NCI-H69 (cell line): ENCODE data around the gene FAM131C.
A peak's percentile ranks its signal among the peaks of the same experiment; 100 is the strongest.
"Not testable (repeated sequence)": the region's sequence is repeated elsewhere in the genome, so short reads cannot be mapped to it uniquely, and the experiment has no call there.

Experiments
- DNase-seq: peaks from one replicate; lab custom pipeline; 2025; lab: John Stamatoyannopoulos, UW

The FAM131C gene

DNA sequence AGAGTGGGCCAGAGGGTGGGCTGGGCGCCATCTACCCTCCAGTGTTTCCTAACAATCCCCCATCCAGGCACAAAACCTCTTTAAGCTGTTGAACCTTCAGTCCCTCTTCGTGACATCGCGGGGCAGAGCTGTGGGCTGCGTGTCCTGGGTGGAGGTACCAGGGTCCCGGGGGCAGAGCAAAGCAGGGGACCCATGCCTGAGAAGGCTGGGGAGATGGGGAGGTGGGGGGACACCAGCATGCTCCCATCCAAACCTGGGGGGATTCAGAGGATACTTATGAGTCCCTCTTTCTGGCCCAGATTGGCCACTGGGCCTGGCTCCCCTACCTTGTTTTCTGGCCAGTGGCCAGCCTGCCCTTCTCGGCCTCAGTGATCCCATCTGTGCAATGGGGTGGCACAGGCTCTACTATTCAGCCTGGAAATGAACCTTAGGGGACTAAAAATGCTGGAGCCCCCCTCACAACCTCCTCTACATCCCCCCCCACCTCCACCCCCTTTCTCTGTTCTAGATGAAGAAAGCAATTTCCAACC lies 40.3 kb downstream of the FAM131C start:
- not testable (repeated sequence) for DNase-seq

DNA sequence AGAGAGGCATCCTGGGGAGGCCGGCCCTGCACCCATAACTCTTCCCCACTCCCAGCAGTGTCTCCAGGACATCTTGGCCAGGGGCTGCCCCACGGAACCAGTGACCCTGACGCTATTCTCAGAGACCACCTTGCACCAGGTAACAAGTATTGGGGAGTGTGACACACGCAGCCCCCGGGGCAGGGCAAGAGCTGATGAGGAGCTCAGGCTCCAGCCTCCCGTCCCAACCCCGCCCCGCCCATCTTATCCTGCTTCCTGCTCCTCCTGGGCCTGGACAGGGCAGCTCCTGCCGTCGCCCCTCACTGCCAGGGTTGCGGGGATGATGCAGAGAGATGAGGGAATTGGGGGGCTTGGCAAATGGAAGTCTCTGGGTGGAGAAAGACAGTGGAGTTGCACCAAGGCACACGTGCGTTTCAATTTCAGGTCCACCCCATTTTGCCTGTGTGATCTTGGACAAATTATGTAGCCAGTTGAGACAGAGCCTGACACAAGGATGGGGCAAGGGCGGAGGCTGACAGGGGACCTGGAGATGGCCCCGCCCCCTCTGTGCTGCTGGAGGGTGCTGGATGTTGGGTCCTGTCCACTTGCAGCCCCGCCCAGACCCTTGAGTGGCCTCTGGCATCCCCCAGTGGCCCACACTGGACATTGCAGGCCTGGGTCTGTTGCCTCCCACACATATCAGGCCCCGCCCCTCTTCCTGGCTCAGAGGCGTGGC lies 40.9 kb downstream of the FAM131C start:
- DNase-seq = peak; percentile 78

DNA sequence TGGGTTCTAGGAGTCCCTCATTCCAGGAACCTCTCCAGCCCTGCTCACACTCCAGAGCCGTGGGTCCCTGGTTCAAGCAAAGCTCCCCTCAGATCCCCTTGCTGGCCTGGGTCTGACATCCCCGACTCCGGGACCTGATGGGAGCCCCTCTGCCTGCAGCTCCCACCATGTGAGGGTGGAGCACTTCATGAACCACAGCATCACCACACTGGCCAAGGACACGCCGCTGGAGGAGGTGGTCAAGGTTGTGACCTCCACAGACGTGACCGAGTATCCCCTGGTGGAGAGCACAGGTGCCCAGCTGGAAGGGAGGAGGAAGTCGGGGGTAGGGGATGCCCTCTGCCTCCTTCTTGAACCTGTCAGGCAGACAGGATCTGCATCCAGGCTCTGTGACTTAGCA lies 41.9 kb downstream of the FAM131C start:
- DNase-seq = no peak

DNA sequence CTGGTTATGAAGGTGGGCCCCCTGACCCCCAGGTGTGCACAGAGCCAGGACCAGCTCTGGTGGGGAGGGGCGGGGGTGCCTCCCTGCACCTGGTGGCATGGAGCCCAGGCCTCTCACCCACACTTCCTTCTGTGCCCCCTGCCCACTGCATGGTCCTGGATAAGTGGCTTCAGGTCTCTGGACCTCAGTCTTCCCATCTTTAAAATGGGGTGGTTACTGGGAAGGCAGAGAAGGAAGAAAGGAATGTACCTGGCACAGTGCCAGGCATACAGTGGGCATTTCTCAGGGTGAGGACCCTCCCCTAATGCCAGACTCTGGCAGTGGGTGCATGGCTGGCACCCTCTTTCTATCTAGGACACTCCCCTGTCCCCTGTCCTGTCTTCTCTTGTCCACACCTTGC lies 44.2 kb downstream of the FAM131C start:
- no peak for DNase-seq

DNA sequence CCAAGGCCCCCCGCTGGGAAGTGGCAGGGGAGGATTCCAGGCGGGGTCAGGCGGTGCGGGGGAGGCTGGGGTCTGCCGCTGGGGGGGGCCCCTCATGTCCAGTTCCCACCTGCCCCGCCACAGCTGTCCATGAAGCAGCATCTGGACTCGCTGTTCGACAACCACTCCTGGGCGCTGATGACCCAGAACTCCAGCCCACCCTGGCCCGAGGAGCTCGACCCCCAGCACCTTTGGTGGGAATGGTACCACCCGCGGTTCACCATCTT lies 44.5 kb downstream of the FAM131C start:
- not testable (repeated sequence) for DNase-seq

DNA sequence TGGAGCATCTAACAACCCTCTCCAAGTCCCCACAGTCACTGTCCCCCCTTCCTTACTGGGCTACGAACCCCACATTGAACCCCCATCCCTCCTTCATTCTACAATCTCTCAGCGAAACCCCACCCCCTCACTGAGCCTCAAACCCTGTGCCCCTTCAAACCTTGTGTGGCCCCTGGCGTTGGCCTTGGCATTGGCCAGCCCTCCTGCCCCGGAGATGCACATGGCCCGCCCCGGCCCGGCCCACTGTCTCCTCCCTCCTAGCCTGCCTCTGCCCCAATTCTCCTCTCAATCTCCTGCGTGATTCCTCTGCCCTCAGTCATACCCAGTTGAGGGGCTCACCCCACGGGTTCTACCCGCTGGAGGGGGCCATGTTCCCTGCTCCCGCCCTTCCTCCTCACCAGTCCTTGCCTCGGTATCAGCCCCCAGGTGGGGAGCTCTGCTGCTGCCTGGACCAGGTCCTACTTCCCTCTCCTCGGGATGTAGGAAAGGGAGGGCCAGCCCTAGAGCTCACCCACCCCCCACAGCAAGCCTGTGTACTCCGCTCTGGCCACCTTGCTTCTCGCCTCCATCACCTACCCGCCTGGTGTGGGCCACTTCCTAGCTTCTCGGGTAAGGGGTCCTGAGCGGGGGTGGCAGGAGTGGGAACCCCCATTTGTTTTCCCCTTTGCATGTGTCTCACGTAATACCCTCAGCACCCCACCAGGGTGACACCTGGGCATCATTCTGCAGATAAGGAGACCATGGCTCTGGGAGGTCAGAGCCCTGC lies 45.0 kb downstream of the FAM131C start:
- DNase-seq = no peak

DNA sequence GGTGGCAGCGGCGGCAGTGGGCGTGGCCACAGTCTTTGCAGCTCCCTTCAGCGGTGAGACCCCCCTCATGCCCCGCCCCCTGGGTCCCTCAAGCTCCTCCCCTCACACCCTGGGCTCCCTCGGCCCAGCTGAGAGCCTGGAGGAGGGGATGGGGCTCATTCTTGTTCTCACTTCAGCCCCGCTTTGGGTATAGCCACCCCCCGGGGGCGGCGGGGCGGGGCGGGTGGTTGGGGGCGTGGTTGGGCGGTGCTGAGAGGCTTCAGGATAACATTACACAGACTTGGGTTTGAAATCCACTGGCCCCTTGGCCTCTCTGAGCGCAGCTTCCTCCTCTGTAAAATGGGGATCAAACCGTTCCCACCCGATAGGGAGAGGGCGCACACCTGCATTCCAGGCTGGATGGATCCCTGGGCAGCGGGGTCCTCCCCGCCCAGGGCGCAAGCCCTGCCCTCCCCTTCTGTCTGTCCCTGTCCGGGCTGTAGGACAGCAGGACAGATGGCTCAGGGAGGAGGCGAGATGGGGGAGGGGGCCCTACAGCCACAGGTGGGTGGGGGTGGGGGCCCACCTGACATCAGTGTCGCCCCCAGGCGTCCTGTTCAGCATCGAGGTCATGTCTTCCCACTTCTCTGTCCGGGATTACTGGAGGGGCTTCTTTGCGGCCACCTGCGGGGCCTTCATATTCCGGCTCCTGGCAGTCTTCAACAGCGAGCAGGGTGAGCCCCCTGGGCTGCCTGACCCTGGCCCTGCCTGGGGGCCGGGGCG lies 46.5 kb downstream of the FAM131C start:
- peak; percentile 56 for DNase-seq

DNA sequence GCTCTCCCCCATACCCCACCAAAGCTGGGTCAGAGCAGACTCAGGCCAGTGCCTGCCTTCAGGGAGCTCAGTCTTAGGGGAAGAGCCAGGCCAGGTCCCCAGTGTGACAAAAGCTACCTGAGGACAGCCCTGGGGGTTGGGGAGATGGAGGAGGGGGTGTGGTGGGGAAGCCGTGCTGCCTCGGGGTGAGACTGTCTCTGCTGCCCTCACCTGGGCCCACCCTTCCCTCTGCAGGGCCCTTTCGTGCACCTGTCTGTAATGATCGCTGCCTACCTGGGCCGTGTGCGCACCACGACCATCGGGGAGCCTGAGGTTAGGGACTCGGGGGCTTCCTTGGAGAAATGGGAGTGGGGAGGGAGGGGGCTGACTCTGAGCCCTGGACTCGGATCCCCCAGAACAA lies 47.1 kb downstream of the FAM131C start:
- DNase-seq = not testable (repeated sequence)

DNA sequence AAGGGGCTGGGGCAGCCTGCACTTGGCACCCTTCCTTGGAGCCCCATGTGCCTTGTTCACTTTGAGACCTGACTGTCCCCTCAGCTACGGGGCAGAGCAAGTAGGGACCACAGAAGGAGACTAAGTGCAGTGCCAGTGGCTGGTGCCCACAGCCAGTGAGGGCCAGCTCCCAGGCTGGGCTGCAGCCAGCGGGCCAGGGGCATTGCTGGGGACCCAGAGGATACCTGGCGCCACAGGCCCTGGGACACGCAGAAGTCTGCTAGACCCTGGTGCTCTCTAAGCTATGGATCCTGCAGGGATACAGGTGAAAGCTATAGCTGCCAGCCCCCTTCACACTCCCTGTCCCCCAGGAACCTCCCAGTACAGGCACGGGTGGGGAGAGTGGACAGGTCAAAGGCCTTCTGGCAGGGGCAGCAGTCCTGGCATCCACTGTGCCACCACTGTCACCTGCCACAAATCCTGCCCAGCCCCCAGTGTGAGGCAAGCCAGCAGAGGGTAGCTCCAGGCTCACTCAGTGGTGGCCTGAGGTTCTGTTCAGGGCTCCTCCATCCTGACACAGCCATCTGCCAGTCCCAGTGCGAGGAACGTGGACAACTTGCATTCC lies 50.3 kb downstream of the FAM131C start:
- no peak for DNase-seq

DNA sequence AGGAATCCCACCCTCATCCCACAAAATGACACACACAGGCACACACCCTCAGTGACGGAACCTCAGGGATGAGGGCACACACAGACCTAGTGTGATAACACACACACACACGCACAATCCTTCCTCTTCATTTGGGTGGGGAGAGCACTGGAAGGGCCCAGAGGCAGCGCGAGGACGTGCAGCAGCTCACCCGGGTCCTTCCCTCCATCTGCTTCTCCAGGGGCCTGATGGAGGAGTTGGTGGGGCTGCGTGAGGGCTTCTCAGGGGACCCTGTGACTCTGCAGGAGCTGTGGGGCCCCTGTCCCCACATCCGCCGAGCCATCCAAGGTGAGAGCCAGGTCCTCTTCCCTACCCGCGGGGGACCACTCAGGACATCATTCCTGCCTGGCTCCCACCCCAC lies 51.1 kb downstream of the FAM131C start:
- no peak for DNase-seq

DNA sequence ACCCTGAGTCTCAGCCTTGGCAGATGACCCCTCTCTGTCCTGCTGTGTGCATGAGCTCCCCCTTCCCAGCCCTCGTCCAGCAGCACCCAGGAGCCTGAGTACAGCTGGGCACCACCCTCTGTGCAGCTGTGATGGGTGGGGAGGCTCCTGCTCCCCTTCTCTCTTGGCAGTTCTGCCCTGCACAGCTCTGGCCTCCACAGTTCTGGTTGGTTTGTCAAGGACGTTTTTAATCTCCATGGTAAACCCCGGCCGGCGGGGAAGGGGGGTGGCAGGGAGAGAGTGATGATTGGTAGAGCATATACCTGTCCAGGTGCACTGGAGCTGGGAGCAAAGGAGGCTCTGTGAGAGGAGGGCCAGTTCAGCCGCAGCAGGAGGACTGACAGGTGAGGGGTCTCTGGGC lies 51.8 kb downstream of the FAM131C start, which contains the start of gene CLCNKA:
Gene CLCNKA (plus strand): TSS at position 356 of the 400 bp plus-strand sequence. CDS start 584 bp downstream, outside the sequence.
- no peak for DNase-seq

DNA sequence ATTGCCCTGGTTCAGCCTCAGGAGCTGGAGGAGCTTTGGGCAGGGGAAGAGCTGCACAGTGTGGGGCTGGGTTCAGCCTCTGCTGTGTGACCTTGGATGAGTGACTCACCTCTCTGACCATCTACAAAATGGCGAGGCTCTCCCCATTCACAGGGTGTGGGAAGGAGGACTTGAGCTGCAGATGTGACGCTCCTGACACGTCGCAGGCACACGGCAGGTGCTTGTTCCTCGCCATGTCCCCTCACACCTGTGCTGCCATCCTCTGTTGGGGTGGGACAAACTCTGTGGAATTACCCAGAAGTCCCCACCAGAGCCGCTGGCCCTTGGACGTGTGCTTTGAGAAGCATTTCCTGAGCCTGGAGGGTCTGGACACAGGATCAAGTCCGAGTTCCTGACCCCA lies 52.6 kb downstream of the FAM131C start:
- DNase-seq = not testable (repeated sequence)

DNA sequence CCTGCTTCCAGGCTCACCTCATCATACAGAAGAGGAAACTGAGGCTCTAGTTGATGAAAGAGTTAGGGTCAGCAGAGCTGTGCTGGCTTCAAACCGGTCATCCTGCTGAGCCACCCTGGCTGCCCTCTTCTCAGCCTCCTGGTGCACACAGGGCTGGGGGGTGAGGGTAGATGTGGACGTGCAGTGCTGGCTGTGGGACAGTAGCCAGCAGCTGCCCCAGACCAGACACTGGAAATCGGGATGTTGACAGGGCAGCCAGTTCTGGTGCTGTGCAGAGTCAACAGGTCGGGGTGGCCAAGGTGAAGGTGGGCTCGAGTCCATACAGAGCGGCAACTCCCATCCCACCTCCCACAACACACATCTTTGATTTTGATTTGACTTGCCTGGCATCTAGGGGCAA lies 53.1 kb downstream of the FAM131C start:
- no peak for DNase-seq

DNA sequence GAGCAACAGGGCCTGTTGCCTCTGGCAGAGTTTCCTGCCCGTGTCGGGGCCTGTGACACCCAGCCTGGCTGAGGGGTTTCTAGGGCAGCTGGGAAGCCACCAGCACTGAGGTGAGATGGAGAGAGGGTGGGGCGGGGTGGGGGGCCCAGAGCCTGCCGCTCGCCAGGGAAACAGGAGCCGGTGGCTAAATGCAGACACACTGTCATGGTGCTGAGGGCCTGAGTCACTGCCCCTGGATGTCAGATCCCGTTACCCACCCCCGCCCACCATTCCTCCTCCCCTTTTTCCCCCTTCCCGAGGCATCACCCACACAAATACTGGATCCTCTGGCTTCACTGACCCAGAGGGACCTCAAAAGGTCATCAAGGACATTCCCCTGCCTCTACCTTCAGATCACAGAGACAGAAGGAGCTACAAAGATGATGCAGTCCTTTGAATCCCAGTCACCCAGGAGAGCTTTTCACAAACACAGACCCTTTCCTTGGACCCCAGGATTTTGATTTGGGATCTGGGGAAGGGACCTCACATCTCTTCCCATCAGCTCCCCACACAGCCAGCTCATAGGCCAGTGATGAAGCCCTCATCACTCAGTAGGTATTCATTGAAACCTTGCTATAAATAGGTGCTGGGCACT lies 53.7 kb downstream of the FAM131C start:
- DNase-seq = no peak

DNA sequence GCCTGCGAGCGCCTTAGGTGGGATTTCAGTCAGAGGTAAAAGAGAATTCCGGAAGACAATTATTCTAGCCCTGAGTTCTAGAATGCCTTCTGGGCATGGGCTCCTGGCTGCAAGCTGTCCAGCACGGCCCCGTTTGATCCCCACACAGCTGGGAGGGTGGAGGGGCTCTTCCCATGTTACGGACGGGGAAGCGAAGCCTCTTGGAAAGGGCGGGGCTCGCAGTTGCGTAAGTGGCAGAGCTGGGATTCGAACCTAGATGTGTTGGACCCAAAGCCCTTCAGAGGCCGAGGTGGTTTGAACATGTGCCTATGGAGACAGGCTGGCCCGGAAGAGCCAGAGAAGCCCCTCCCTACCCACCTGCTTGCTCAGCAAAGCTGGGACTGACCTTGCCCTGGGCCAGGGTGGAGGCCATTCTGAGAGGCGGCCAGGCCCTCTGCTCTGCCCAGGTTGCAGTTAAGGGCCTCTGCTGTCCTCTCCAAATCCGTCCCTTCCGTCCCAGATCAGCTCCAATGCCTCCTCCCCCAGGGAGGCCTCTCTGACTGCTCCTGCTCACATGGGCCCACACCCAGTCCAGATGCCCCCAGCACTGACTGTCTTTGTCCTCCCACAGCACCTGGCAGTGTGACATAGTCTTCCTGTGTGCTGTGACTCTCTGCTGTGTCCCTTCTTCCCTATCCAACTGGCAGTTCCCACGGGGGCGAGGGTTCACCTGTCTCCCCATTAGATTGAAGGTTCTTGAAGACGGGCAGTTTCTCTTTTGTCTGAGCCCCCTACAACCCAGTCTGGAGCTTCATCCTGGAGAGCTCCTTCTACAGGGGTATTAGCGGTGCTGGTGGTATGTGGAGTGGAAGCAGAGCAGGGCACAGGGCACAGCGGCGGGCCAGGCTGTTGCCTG lies 54.5 kb downstream of the FAM131C start:
- DNase-seq = no peak

DNA sequence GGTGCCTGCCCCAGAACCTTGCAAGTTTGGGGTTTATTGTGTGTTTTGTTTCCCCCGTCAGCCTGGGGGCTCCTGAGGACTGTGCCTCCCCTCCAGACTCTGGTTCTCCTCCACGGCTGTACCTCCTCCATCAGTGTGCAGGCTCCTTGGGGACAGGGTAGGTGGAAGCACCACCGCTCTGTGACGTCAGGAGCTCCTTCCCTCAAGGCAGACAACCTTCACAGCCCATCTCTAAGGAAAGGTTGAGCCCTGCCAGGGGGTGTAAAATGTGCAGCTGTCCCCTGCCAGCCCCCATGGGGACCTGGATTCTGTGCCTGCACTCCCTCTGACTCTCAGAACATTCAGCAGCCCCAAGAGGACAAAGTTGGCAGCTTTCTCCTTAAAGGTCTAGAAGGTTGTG lies 55.1 kb downstream of the FAM131C start:
- no peak for DNase-seq

DNA sequence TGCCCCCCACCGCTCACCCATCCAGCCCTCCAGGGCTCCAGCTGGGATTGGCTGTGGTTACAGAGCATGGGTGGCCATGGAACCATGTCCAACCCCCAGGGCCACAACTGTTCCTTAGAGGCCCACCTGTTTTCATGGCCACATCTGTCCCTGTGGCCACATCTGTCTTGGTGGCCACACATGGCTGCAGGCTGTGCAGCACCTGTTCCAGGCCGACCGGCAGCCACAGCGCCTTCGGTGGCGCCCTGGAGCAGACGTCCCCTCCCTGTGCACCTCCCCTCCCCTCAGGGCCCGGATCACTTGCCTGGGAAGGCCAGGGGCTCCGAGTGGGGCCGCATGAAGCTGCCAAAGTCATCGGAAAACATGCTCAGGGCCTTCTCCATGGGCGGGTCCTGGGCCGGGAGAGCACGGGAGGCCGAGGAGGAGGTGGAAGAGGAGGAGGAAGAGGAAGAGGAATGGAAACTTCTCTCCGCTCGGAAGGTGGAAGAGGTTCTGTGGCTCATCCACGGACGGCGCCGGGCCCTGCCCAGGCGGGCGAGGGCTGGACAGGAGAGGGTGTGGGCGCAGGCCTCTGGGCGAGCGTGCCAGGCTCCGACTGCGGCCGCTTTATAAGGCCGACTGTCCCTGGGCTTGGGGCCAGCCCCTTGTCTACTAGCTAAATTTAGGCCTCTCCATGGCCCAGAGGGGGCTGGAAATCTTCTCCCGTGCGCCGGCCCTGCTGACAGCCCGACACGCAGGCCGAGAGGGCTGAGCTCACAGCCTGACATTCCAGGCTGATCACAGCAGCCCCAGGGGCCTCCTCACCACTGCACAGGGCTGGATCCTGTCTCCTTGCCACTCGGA lies 55.8 kb downstream of the FAM131C start, which contains the start of gene HSPB7:
Gene HSPB7 (minus strand): TSS at position 583 of the 843 bp plus-strand sequence. CDS start 80 bp downstream, at position 503.
- DNase-seq = peak; percentile 31

DNA sequence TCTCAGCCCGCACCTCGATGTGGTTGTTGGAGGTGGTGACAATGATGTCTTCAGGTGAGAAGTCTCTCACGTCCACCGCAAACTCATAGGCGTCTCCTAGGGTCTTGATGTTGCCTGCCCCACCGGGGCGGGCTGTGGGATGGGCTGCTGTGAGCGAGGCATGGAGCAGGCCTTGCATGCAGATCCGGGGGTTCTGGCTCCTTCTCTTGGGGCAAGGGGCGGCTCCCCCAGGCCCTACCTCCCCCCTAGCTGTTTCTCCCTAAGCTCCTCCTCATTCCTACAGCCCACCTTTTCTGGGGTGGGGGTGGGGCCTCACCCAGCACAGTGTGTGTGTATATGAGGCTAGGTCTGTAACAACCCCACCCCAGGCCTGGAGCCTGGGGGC lies 56.4 kb downstream of the FAM131C start:
- no peak for DNase-seq
